Measurements from ENCODE around the gene KRT80. TPM values are rescaled to one million over a fixed set of nuclear protein-coding genes. Genes with fewer than 3 reads are reported as not detected.

KRT80 gene
- total RNA-seq, 2 experiments from 2014 or later = not detected

DNA sequence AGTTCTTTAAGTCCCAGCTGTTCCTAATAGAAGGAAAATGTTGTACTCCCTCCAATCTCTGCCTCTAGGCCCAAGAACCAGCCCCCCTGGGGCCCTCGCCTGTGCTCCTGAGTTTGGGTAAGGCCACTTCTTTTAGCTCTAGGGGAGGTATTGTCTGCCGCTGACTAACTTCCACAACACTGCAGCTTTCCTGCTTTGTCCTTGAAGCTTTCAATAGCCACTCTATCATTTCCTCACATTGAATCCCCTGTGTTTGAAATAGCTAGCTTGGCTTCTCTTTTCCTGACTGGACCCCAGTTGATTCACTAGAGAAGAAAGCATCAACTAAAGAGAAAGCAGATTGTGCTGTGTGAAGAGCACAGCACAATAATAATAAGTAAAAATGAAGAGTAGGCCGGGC, 28.8 kb downstream of the KRT80 start:
- no peaks in the 10 kb centered on the region for H3K9me3 Mint-ChIP-seq
- no peak overlapping the region for H3K27ac Mint-ChIP-seq
- no peak for DNase-seq
- H3K4me3 Mint-ChIP-seq = no peak overlapping the region
- peaks cover 14% of the 10 kb centered on the region for H3K4me1 Mint-ChIP-seq (ENCODE audit: low read depth)
- H3K27me3 Mint-ChIP-seq (ENCODE audit: low read depth) = no peaks in the 10 kb centered on the region
- CTCF ChIA-PET = interaction anchor here (0.6 to 1.0 kb wide), 3 partner anchors 43 to 146 kb away, joined by 3 read pairs; no protein-coding TSS in a partner anchor
- intact Hi-C loops (cut with micrococcal nuclease) = no loop called here
- H3K36me3 Mint-ChIP-seq (ENCODE audit: low read depth) = no peaks in the 10 kb centered on the region

GRCh38 chr12:52160200-52160599, 31.6 kb downstream of the KRT80 start:
- Mint-ChIP-seq H3K4me3 (no peak overlapping the region), H3K27ac (no peak overlapping the region), H3K27me3 (ENCODE audit: low read depth) (no peaks in the 10 kb centered on the region), H3K36me3 (ENCODE audit: low read depth) (no peaks in the 10 kb centered on the region), H3K4me1 (ENCODE audit: low read depth) (peaks cover 25% of the 10 kb centered on the region), H3K9me3 (no peaks in the 10 kb centered on the region)
- intact Hi-C loops (cut with micrococcal nuclease) = no loop called here
- DNase-seq = no peak
- CTCF ChIA-PET = interaction anchor here (0.9 to 2.4 kb wide), 4 partner anchors 147 to 711 kb away, joined by 3 to 5 read pairs (median 4); no protein-coding TSS in a partner anchor

GRCh38 chr12:52157566-52158150, 34.2 kb downstream of the KRT80 start:
- no peak for DNase-seq
- no peak overlapping the region for H3K27ac Mint-ChIP-seq
- H3K4me1 Mint-ChIP-seq (ENCODE audit: low read depth) = peaks cover 28% of the 10 kb centered on the region
- intact Hi-C loops (cut with micrococcal nuclease) = loop anchor here (2.0 to 10.0 kb wide), 3 partner anchors 121 to 425 kb away; no protein-coding TSS in a partner anchor
- CTCF ChIA-PET = interaction anchor here (0.6 to 2.6 kb wide), 22 partner anchors 10 to 722 kb away, joined by 3 to 31 read pairs (median 4); no protein-coding TSS in a partner anchor
- H3K27me3 Mint-ChIP-seq (ENCODE audit: low read depth) = no peaks in the 10 kb centered on the region
- H3K4me3 Mint-ChIP-seq = no peak overlapping the region
- H3K36me3 Mint-ChIP-seq (ENCODE audit: low read depth) = no peaks in the 10 kb centered on the region
- no peaks in the 10 kb centered on the region for H3K9me3 Mint-ChIP-seq

- no peaks in the 10 kb centered on the region for H3K9me3 Mint-ChIP-seq
- CTCF ChIA-PET = interaction anchor here (0.6 to 2.6 kb wide), 30 partner anchors 9 to 723 kb away, joined by 3 to 31 read pairs (median 4); no protein-coding TSS in a partner anchor
- intact Hi-C loops (cut with micrococcal nuclease) = loop anchor here (1.0 to 10.0 kb wide), 5 partner anchors 122 to 722 kb away; no protein-coding TSS in a partner anchor
- no peaks in the 10 kb centered on the region for H3K27me3 Mint-ChIP-seq (ENCODE audit: low read depth)
- no peaks in the 10 kb centered on the region for H3K36me3 Mint-ChIP-seq (ENCODE audit: low read depth)
- no peak overlapping the region for H3K4me3 Mint-ChIP-seq
- no peak overlapping the region for H3K27ac Mint-ChIP-seq
- peaks cover 26% of the 10 kb centered on the region for H3K4me1 Mint-ChIP-seq (ENCODE audit: low read depth)
- DNase-seq = peak; percentile 83
These were observed 34.9 kb downstream of the KRT80 start for GRCh38 chr12:52156757-52157565.

- no peak for DNase-seq
- H3K4me3 Mint-ChIP-seq = no peak overlapping the region
- no peaks in the 10 kb centered on the region for H3K27me3 Mint-ChIP-seq (ENCODE audit: low read depth)
- intact Hi-C loops (cut with micrococcal nuclease) = loop anchor here (1.0 to 10.0 kb wide), 5 partner anchors 122 to 723 kb away; no protein-coding TSS in a partner anchor
- H3K36me3 Mint-ChIP-seq (ENCODE audit: low read depth) = no peaks in the 10 kb centered on the region
- peaks cover 23% of the 10 kb centered on the region for H3K4me1 Mint-ChIP-seq (ENCODE audit: low read depth)
- H3K9me3 Mint-ChIP-seq = no peaks in the 10 kb centered on the region
- CTCF ChIA-PET = interaction anchor here (0.6 to 2.6 kb wide), 18 partner anchors 9 to 724 kb away, joined by 3 to 31 read pairs (median 5); no protein-coding TSS in a partner anchor
- no peak overlapping the region for H3K27ac Mint-ChIP-seq
These were observed 35.5 kb downstream of the KRT80 start for GRCh38 chr12:52156311-52156710.

- CTCF ChIA-PET = interaction anchor here (0.7 to 3.6 kb wide), 13 partner anchors 9 to 725 kb away, joined by 3 to 23 read pairs (median 4); partner anchors contain the start of gene KRT85
- H3K36me3 Mint-ChIP-seq (ENCODE audit: low read depth) = no peaks in the 10 kb centered on the region
- no peak overlapping the region for H3K27ac Mint-ChIP-seq
- H3K4me1 Mint-ChIP-seq (ENCODE audit: low read depth) = peaks cover 20% of the 10 kb centered on the region
- H3K27me3 Mint-ChIP-seq (ENCODE audit: low read depth) = no peaks in the 10 kb centered on the region
- H3K4me3 Mint-ChIP-seq = no peak overlapping the region
- no peak for DNase-seq
- intact Hi-C loops (cut with micrococcal nuclease) = loop anchor here (10.0 kb wide), 1 partner anchor 350 kb away; no protein-coding TSS in a partner anchor
- no peaks in the 10 kb centered on the region for H3K9me3 Mint-ChIP-seq
These were observed 36.6 kb downstream of the KRT80 start for GRCh38 chr12:52155048-52155868.

DNA sequence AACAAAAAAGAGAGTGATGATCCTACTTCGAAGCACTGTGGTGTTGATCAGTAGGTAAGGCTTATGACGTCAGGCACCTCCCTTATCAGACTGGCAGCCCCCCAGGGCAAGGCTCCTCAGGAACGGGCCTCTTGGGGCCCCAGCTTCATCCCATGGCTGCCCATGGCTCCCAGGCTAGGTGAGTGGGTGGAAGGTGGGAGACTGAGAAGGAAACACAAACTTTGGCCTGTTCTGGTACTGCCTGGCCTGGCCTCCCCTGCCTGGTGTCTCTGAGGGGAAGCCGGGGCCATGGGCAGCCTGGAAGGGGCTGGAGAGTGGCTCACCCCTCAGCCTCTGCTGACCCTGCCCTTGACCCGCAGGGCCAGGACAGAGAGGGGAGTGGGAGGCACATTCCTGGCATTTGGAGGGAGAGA, 38.9 kb downstream of the KRT80 start:
- no peak overlapping the region for H3K27ac Mint-ChIP-seq
- intact Hi-C loops (cut with micrococcal nuclease) = loop anchor here (10.0 kb wide), 1 partner anchor 352 kb away; no protein-coding TSS in a partner anchor
- CTCF ChIA-PET = interaction anchor here (3.6 kb wide), 1 partner anchor 727 kb away, joined by 23 read pairs; no protein-coding TSS in a partner anchor
- peaks cover 20% of the 10 kb centered on the region for H3K4me1 Mint-ChIP-seq (ENCODE audit: low read depth)
- H3K4me3 Mint-ChIP-seq = no peak overlapping the region
- H3K36me3 Mint-ChIP-seq (ENCODE audit: low read depth) = no peaks in the 10 kb centered on the region
- no peak for DNase-seq
- H3K27me3 Mint-ChIP-seq (ENCODE audit: low read depth) = no peaks in the 10 kb centered on the region
- H3K9me3 Mint-ChIP-seq = no peaks in the 10 kb centered on the region

GRCh38 chr12:52151837-52152783, 39.7 kb downstream of the KRT80 start:
- H3K27ac Mint-ChIP-seq = no peak overlapping the region
- H3K27me3 Mint-ChIP-seq (ENCODE audit: low read depth) = no peaks in the 10 kb centered on the region
- intact Hi-C loops (cut with micrococcal nuclease) = loop anchor here (10.0 kb wide), 1 partner anchor 353 kb away; no protein-coding TSS in a partner anchor
- H3K4me1 Mint-ChIP-seq (ENCODE audit: low read depth) = peaks cover 20% of the 10 kb centered on the region
- H3K9me3 Mint-ChIP-seq = no peaks in the 10 kb centered on the region
- CTCF ChIA-PET = interaction anchor here (1.4 to 3.6 kb wide), 2 partner anchors 127 to 728 kb away, joined by 3 to 23 read pairs; no protein-coding TSS in a partner anchor
- H3K4me3 Mint-ChIP-seq = peak overlapping the region; percentile 38
- no peaks in the 10 kb centered on the region for H3K36me3 Mint-ChIP-seq (ENCODE audit: low read depth)
- DNase-seq = peak; percentile 72

DNA sequence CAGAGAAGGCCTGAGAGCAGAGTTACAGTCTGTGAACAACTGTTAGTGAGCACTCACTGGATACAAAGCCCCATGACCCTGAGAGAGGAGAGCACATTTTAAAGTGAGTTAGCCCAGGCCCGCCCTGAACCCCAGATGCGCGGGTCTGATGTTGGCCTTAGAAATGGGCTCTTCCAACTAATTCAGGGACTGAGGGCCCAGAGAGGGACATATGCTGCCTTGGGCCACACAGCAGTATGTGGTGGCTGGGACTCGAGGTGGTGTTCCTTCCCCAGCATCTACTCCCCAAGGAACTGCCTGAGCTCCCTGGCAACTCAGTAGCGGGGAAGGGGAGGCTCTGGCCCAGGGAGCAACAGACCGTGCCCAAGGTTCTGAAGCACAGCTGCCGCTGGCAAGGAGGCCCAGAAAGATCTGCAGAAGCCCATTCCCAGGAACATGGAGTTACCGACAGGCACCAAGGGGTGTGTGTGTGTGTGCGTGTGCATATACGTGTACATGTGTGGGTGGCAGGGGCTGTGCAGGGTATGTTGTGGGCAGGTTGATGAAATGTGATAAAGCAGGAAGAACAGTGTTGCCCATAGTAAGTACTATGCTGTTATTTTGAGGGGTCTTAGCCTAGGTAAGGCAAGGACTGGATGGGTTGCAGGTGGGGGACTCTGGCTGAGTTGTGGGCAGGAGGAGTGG, 40.5 kb downstream of the KRT80 start:
- no peak overlapping the region for H3K27ac Mint-ChIP-seq
- H3K36me3 Mint-ChIP-seq (ENCODE audit: low read depth) = no peaks in the 10 kb centered on the region
- CTCF ChIA-PET = interaction anchor here (1.4 kb wide), 1 partner anchor 128 kb away, joined by 3 read pairs; no protein-coding TSS in a partner anchor
- intact Hi-C loops (cut with micrococcal nuclease) = loop anchor here (10.0 kb wide), 1 partner anchor 354 kb away; no protein-coding TSS in a partner anchor
- H3K4me1 Mint-ChIP-seq (ENCODE audit: low read depth) = peaks cover 18% of the 10 kb centered on the region
- DNase-seq = no peak
- no peaks in the 10 kb centered on the region for H3K9me3 Mint-ChIP-seq
- H3K4me3 Mint-ChIP-seq = no peak overlapping the region
- H3K27me3 Mint-ChIP-seq (ENCODE audit: low read depth) = no peaks in the 10 kb centered on the region

GRCh38 chr12:52149651-52150241, 42.1 kb downstream of the KRT80 start:
- intact Hi-C loops (cut with micrococcal nuclease) = loop anchor here (10.0 kb wide), 1 partner anchor 355 kb away; no protein-coding TSS in a partner anchor

More at GRCh38 chr12:52149651-52150241, 42.1 kb downstream of the KRT80 start:
- H3K4me1 Mint-ChIP-seq (ENCODE audit: low read depth) = peaks cover 4% of the 10 kb centered on the region
- CTCF ChIA-PET = interaction anchor here (1.3 to 1.7 kb wide), 2 partner anchors 178 to 730 kb away, joined by 3 to 4 read pairs; no protein-coding TSS in a partner anchor
- no peaks in the 10 kb centered on the region for H3K9me3 Mint-ChIP-seq
- no peak overlapping the region for H3K27ac Mint-ChIP-seq
- DNase-seq = no peak
- H3K4me3 Mint-ChIP-seq = no peak overlapping the region
- H3K27me3 Mint-ChIP-seq (ENCODE audit: low read depth) = no peaks in the 10 kb centered on the region
- no peaks in the 10 kb centered on the region for H3K36me3 Mint-ChIP-seq (ENCODE audit: low read depth)
